ENCODE data around the gene STUM. TPM values are rescaled to one million over a fixed set of nuclear protein-coding genes. Genes with fewer than 3 reads are reported as not detected.

Gene STUM
- total and polyA plus RNA-seq, 12 donors: 0.13 to 0.44 (median 0.24) TPM; not detected in 1

GRCh38 chr1:226510453-226510852 is 38.1 kb upstream of the STUM start:
- no peaks in the 10 kb centered on the region for H3K36me3 ChIP-seq (replicated peaks in 1 of 2)
- H3K27ac ChIP-seq: no peak overlapping the region
- peaks cover 5% of the 10 kb centered on the region for H3K27me3 ChIP-seq
- TF ChIP-seq CTCF (IDR thresholded peaks at IDR 0.05) (no peak), POLR2A (IDR thresholded peaks at IDR 0.05) (no peak)
- no peaks in the 10 kb centered on the region for H3K9me3 ChIP-seq (replicated peaks in 1 of 3)
- no peak for DNase-seq
- WGBS, 4 donors: 85 to 100% (median 92%) methylated on average over 1 of the region's 1 CpG
- H3K4me3 ChIP-seq: no peak overlapping the region
- H3K4me1 ChIP-seq (replicated peaks in 1 of 2): no peaks in the 10 kb centered on the region
- intact Hi-C loops (cut with DNase I): no loop called here

- no peaks in the 10 kb centered on the region for H3K9me3 ChIP-seq (replicated peaks in 1 of 3)
- no peaks in the 10 kb centered on the region for H3K27me3 ChIP-seq
- H3K4me3 ChIP-seq: no peak overlapping the region
- TF ChIP-seq CTCF (IDR thresholded peaks at IDR 0.05) (no peak), POLR2A (IDR thresholded peaks at IDR 0.05) (no peak)
- WGBS, 4 donors: 73 to 94% (median 83%) methylated on average over 3 of the region's 3 CpGs
- intact Hi-C loops (cut with DNase I): no loop called here
- no peak for DNase-seq
- no peaks in the 10 kb centered on the region for H3K36me3 ChIP-seq (replicated peaks in 1 of 2)
- H3K4me1 ChIP-seq (replicated peaks in 1 of 2): no peaks in the 10 kb centered on the region
- no peak overlapping the region for H3K27ac ChIP-seq
Observed at GRCh38 chr1:226511296-226511695, 37.3 kb upstream of the STUM start.

- no peak overlapping the region for H3K4me3 ChIP-seq
- DNase-seq: no peak
- no peaks in the 10 kb centered on the region for H3K27me3 ChIP-seq
- TF ChIP-seq POLR2A (IDR thresholded peaks at IDR 0.05) (no peak), CTCF (IDR thresholded peaks at IDR 0.05) (no peak)
- 79 to 100% (median 92%) methylated on average over 1 to 2 of the region's 2 CpGs for WGBS, 4 donors
- H3K36me3 ChIP-seq (replicated peaks in 1 of 2): no peaks in the 10 kb centered on the region
- no peaks in the 10 kb centered on the region for H3K4me1 ChIP-seq (replicated peaks in 1 of 2)
- no peak overlapping the region for H3K27ac ChIP-seq
- intact Hi-C loops (cut with DNase I): no loop called here
- H3K9me3 ChIP-seq (replicated peaks in 1 of 3): no peaks in the 10 kb centered on the region
Observed at GRCh38 chr1:226512076-226512728, 36.4 kb upstream of the STUM start.

DNA sequence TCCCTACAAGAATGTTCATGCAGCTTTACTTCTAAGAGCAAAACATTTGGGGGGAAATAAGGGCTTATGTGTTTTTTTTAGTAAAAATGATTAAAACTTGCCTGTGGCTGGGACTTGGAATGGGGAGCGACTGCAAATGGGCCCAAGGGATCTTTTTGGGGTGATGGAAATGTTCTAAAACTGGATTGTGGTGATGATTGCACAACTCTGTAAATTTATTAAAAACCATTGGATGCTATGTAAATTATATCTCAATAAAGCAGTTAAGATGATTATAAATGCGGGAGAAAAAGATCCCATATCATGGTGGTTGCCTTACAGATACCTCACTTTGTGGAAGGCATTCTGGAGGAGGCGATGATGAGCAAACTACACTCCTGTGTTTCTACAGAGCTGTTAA is 30.2 kb upstream of the STUM start:
- H3K9me3 ChIP-seq (replicated peaks in 1 of 3): no peaks in the 10 kb centered on the region
- no peaks in the 10 kb centered on the region for H3K36me3 ChIP-seq (replicated peaks in 1 of 2)
- 86 to 91% (median 89%) methylated on average over 3 of the region's 3 CpGs for whole genome bisulfite sequencing, 4 donors
- TF ChIP-seq CTCF (IDR thresholded peaks at IDR 0.05) (no peak), POLR2A (IDR thresholded peaks at IDR 0.05) (no peak)
- H3K4me1 ChIP-seq (replicated peaks in 1 of 2): no peaks in the 10 kb centered on the region
- intact Hi-C loops (cut with DNase I): no loop called here
- no peak for DNase-seq
- H3K27me3 ChIP-seq: no peaks in the 10 kb centered on the region
- no peak overlapping the region for H3K27ac ChIP-seq
- no peak overlapping the region for H3K4me3 ChIP-seq

All from adrenal gland (tissue), 12 donors.